HG02642 (cell line): ENCODE data around the gene CTSD.

Source experiments
- ATAC-seq: cut with Tn5 transposase; IDR thresholded peaks from one replicate; pipeline ENCODE4 v1.9.1; 2021; ENCODE audit warnings: mild to moderate bottlenecking; ENCODE audit not compliant: unreplicated experiment, poor library complexity

Gene CTSD

GRCh38 chr11:1732418-1733008, 31.2 kb downstream of the CTSD start:
- no peak for ATAC-seq

DNA sequence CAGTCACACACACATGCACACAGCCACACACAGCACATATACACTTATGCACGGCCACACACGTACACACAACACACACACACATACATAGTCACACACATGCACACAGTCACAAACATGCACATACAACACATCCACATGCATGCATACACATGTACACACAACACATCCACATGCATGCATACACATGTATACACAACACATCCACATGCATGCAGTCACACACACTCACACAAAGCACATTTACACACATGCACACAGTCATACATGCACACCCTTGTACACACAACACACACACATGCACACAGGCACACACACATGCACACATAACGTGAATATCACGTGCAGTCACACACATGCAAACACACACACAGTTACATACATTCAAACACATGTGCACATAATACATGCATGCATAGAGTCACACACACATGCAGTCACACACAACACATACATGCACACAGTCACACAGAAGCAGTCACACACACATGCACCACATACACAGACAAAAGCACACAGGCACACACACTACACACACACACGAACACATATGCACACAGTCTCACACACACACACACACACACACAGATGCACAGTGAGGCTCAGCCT, 32.2 kb downstream of the CTSD start:
- ATAC-seq: no peak

- no peak for ATAC-seq
These were observed 33.6 kb downstream of the CTSD start for GRCh38 chr11:1730059-1730629.

DNA sequence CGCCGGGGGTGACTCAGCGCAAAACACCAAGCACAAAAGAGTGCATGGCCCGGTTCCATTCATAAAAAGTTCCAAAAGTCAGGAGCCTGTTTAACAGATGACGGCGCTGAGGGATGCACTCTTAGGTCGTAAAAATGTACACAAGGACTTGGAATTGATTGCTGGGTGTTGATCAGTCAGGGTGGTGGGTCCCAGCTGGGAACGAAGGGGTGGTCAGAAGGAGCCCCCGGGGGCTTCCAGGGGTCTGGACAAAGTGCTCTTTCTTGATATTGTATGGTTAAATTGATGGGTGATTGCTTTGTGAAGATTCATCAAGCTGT, 34.1 kb downstream of the CTSD start:
- ATAC-seq: no peak

GRCh38 chr11:1728931-1729691, 34.6 kb downstream of the CTSD start:
- no peak for ATAC-seq

GRCh38 chr11:1728301-1728700, 35.4 kb downstream of the CTSD start:
- ATAC-seq: no peak

- no peak for ATAC-seq
These were observed 35.9 kb downstream of the CTSD start for GRCh38 chr11:1727861-1728260.

GRCh38 chr11:1727096-1727690, 36.5 kb downstream of the CTSD start:
- ATAC-seq: no peak

GRCh38 chr11:1719781-1720180, 43.9 kb downstream of the CTSD start:
- no peak for ATAC-seq

DNA sequence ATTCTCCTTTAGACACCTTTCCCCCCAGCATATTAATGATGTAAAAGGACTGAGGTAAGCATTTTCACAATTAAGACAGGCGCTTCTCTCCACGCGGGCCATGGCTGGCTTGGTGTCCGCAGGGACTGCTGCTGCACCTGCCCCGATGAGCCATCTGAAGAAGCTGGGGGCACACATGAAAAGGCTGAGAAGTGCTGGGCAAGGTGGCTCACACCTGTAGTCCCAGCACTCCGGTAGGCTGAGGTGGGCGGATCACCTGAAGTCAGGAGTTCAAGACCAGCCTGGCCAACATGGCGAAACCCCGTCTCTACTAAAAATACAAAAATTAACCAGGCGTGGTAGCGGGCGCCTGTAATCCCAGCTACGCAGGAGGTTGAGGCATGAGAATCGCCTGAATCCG, 45.4 kb downstream of the CTSD start:
- no peak for ATAC-seq

DNA sequence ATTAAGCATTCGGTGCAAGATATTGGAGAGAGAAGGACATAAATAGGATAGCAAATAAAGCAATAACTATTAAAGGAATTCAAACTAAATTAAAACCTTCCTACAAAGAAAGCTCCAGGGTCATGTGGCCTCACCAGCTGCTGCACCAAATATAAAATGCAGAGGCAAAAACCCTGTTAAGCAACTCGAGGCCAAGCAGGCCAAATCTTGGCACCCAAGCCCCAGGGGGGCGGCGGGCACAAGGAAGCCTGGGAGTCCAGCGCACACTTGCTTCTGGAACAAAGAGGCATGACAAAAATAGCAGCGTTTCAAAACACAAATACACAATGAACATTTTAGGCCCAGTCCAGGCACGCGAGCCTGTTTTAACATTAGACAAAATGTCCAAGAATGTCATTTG, 46.0 kb downstream of the CTSD start:
- ATAC-seq: no peak

DNA sequence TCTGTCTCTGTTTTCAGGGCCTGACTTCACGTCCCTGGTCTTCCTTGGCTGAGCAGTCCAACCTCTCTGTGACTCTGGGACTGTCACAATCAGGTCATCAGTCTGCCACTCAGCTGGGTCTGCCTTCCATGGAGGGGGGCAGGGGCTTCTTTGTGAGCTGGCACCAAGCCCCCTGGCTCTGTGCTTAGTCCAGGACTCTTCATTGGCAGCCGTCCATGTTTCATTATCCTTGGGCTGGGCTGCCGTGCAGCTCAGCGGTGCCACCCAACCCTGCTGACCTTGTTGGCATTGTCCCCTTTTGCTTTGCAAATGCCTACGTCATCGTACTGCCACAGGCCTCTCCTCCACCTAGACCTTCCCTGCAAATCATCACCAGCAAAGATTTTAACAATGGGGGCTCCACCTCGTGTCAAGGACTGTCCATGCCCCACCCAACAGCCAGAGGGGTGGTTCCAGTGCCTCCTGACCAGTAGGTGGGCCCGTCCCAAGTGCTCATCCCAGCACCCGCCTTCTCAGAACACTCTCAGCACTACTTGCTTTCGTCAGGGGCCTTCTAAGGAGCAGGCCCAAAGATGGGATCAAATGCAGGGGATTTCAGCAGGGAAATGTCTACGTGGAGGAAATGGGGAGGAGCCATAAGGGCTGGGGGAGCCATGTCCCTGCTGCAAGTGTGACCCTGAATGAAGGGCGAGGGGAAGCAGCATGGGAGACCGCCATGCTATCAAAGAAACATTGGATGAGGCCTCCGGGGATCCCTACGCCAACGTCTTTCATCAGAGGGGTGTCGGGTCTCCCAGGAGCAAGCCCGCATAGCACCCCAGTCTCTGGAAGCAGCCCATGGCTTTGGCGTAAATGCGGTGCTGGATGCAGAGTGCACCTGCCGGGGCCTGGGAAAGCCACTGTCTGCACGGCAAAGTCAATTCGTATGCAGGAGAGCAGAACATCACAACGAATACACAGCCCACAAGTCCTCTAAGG, 48.5 kb downstream of the CTSD start:
- ATAC-seq: no peak

- no peak for ATAC-seq
These were observed 55.0 kb downstream of the CTSD start for GRCh38 chr11:1708716-1709115.

DNA sequence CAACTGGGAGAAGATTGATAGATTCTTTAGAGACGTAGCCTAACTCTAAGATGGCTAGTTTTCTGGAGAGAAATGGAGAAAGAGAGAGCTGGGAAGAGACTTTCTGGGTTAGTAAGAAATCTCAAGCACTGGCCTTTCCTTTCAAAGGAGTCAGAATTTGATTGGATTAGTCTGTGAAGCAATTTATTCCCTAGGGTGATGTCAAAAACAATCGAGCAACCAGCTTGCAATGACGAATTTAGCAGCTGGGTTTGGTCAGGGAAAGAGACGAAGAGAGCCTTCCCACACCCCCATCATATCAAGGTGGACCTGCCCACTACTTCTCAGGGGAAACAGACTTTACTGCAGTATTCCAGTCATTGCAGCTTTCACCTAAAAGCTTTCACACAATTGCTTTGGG, 56.0 kb downstream of the CTSD start:
- ATAC-seq: no peak

DNA sequence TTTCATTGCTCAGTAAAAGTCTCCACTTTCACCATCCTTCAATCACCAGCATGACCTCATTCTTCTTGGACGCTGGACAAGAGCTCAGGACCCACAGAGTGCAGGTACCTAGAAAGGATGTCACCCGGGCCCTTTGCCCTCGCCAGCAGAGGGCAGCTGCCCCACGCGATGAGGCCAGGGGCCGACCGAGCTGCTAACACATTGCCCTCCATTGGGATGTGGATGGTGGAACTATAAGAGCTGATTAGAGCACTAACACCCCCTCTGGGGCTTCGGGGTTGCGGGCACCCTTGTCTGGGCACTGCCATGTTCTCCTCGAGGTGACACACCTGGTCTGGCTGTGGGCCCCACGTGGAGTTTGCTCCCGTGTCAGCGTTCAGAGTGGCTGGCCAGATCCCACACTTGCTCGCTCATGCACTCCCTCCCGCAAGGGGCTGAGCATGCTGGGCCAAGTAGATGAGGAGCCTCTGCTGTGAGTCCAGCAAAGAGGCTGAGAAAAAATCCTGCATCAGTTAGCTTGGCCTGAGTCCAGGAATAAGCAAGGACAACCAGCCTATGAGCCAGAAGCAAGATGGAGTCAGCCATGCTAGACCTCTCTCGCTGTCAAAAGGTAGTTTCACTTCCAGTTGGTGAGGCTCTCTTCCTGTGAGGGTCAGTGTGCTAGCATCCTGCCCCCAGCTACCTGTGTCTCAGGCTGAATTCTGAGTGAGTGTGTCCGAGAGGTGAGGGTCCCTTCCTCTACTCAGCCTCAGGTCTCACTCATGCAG, 56.9 kb downstream of the CTSD start:
- no peak for ATAC-seq

GRCh38 chr11:1705126-1706052, 58.3 kb downstream of the CTSD start:
- ATAC-seq: no peak

GRCh38 chr11:1703146-1703545, 60.6 kb downstream of the CTSD start:
- ATAC-seq: no peak
